ENCODE measurements around the gene CDC42BPA.

DNA sequence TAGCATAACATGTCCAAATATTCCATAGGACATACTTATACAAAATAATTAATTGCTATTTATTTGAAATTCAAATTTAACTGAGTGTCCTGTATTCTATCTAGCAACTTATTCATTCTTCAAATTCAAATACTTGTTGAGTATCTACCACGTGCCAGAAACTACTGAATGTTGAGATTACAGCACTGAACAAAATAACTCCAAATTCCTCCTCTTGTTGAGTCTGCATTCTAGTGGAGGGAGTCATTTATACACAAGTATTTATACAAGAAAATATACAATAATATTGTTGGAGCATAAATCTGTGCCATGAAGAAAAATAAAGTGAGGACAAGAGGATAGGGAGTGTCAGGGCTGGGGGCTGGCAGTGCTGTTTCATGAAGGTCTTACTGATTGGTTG, 43.7 kb upstream of the CDC42BPA start:
- TF ChIP-seq POLR2AphosphoS5 (IDR thresholded peaks at IDR 0.05; ENCODE audit: borderline replicate concordance, low read depth, low read length) (no peak), EZH2 (IDR thresholded peaks at IDR 0.05) (no peak)

All from SK-N-MC (cell line).